GM19467 (cell line): Measurements from ENCODE around the gene PCDH9.

Source experiments
- ATAC-seq: cut with Tn5 transposase; IDR thresholded peaks from one replicate; pipeline ENCODE4 v1.9.1; 2021; ENCODE audit warnings: mild to moderate bottlenecking, moderate library complexity; ENCODE audit not compliant: unreplicated experiment

Gene PCDH9

DNA sequence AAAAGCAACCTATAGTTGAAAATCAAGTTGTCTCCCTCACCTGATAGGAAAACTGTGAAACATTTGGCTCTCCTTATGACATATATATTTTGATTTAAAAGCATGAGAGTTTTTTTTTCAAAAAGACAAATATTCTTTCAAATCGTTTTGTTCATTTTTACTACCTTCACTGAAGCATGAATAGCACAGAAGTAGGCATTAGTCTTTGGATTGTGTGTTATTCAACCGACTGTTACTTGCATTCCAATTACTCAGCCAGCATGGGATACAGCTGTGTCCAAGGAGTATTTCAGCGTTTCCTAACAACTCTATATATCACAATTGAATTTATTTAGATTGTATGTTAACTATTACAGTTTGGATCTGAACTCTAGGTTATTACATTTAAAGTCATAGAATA lies 135.2 kb downstream of the PCDH9 start:
- no peak for ATAC-seq

GRCh38 chr13:67094078-67094477 lies 136.1 kb downstream of the PCDH9 start:
- ATAC-seq, result no peak

GRCh38 chr13:67091603-67092002 lies 138.5 kb downstream of the PCDH9 start:
- ATAC-seq, result no peak

DNA sequence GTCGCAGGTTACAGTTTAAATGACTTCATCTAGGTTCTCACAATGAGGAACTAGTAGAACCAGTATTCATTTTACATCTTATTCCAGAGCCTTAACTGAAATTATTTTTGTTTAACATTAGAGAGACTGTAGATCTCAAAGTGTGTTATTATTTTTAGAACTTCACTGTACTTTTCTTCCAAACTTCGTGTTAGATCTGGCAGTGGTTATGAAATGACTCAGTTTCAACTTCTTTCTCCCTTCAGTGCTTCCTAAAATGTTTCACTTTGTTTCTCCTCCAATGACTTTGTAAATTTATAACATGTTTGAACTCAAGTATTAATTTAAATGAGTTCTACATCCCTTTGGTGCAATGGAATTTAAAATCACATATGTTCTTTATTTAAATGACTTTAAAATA lies 139.3 kb downstream of the PCDH9 start:
- no peak for ATAC-seq

- ATAC-seq, result no peak
These were observed 142.6 kb downstream of the PCDH9 start for GRCh38 chr13:67087527-67087926.

DNA sequence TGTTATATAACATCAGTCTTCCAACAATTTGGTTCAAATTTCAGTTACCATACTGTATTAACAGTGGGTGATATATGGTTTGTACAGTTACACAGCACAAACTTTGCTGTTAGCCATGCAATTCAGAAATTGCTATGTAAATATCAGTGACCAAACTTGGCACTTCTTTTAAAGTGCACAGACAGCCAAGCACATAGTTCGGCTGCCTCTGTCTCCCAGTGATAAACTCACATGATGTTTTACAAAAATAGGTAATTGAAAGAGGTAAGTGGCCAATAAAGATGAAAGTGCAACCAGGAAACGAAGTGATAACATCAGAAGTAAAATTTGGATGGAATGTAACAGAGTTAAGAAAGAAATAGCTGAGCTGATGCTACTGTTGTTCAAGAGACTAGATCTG lies 143.9 kb downstream of the PCDH9 start:
- ATAC-seq, result no peak

DNA sequence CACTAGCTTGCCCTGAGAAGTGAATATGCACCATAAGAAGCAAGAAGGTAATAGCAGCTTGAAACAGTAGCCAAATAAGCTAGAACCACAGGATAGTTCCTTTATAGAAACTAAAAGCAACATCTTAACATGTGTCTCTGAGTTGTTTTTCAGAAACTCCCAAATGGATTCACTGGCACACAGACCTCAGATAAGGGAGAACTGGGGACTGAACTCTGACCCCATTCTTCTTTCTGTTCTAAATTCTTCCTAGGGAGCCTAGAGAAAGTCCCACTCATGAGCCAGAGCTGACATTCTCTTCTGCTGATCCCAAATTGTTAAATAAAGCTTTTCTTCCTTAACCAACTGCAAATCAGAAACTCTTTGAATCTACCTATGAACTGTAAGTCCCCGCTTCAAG lies 146.1 kb downstream of the PCDH9 start:
- ATAC-seq, result no peak

GRCh38 chr13:67083519-67083918 lies 146.6 kb downstream of the PCDH9 start:
- no peak for ATAC-seq

- no peak for ATAC-seq
These were observed 149.8 kb downstream of the PCDH9 start for GRCh38 chr13:67080351-67080750.

DNA sequence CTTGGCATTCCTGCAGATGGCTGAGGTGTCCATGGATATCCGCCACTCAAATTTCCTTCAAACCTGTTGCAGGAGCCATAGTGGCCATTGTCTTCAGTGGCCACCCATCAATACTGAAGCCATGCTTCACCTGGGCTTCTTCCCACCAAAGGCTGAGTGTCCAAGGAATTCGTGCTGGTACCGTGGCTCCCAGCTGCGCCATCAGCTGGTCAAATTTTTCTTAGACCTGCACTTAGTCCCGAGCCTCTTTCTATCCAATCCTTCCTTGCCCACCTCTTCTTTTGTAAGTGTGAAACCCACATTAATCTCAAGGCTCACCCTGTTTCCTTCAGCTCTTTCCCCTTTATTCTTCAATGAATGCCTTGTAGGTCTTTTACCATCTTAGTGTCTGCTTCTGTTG lies 152.1 kb downstream of the PCDH9 start:
- no peak for ATAC-seq

DNA sequence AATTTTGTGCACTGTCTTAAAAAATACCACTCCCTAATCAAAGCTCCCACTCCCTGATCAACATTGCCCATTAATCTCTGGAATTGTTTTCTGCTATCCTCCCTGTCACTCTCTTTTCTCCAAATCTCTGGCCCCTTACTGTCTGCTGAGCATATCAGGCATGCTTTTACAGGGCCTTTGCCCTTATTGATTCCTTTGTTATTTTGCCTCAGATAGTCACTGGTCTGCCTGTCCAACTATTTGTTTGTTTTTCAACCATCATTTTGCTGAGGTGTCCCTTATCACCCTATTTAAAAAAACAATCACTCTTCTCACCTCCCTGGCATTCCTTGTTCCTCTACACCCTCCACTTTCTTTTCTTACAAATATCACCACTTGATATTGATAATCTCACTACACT lies 153.0 kb downstream of the PCDH9 start:
- ATAC-seq, result no peak

GRCh38 chr13:67076378-67076777 lies 153.8 kb downstream of the PCDH9 start:
- ATAC-seq, result no peak

DNA sequence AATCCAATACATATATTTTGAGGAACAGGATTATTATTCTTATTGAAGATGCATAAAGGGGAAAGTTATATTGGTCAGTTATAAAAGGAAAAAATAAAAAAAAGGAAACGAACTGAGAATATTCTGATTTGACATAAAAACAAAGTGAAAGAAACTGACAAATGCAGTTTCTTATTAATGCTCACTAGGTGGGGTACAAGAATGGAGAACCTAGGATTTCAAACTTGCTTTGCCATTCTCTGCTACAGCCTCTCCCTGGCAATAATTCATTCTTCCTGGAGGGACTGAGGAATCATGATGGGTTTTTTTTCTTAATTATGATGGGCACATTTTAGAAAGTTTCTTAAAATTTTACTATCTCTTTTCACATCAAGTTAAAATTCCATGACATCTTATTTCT lies 154.9 kb downstream of the PCDH9 start:
- no peak for ATAC-seq

DNA sequence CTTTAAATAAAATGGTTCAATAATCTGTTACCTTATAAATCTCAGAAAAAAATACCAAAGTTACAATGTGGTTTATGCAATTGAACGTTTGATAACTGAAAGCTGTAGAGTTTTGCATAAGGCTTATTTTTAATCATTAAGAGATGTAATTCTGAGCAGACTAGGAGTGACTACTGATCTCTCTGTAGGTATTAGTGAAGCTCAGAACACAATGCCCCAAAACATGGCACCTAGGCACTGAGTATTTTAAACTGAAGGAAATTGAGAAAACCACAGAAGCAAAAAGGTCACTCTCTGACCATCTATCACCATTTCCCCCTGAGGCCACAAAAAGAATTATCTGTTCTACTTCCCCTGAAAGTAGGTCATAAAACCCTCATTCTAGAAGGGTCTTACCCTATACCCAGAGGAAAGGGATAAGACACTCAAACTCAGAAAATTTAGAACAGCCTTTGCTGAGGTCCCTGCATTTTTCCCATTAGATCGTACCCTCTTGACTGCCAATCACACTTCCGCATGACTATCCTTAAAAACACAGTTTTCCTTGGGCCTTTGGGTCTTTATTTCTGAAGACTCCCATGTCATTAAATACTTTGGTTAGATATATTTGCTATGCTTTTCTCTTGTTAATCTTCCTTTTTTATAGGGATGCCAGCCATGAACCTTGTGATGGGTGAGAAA lies 158.1 kb downstream of the PCDH9 start:
- ATAC-seq, result peak; percentile 43

GRCh38 chr13:67070306-67070705 lies 159.8 kb downstream of the PCDH9 start:
- no peak for ATAC-seq

GRCh38 chr13:67069117-67069767 lies 160.9 kb downstream of the PCDH9 start:
- no peak for ATAC-seq

- ATAC-seq, result no peak
These were observed 165.2 kb downstream of the PCDH9 start for GRCh38 chr13:67064920-67065319.

DNA sequence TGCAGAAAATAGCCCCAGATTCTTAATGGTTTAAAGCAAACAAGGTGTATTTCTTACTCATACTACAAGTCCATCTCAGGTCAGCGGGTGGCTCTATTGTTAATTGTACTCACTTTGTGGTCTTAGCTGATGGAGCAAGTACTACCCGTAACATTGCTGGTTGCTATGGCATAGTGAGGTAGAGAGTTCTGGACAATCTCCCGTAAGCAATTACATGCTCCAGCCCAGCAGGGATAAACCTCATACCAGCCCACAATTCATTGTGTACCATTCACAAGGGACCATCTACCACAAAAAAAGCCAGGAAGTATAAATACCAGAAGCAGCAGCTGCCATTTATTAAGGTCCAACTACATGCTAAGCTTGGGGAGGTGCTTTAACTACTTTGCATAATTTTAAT lies 167.1 kb downstream of the PCDH9 start:
- ATAC-seq, result no peak

- no peak for ATAC-seq
These were observed 168.0 kb downstream of the PCDH9 start for GRCh38 chr13:67062160-67062559.

DNA sequence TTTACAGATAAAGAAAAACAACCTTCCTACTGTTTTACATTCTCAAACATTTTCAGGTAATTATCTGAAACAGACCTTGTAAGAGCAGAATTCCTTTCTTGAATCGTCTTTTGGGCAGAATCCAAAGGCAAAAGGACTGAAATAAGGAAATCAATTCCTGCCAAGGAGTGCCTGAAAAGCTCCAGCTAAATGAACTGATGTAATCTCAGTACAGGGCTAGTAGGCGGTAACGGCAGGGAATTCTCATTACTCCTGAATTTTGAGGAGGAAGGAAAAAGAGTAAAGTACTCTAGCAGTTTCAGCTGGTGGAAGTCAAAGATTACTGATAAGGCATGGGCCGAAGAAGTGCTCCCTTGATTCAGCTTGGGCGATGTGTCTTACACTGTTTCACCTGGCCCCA lies 168.4 kb downstream of the PCDH9 start:
- ATAC-seq, result no peak

DNA sequence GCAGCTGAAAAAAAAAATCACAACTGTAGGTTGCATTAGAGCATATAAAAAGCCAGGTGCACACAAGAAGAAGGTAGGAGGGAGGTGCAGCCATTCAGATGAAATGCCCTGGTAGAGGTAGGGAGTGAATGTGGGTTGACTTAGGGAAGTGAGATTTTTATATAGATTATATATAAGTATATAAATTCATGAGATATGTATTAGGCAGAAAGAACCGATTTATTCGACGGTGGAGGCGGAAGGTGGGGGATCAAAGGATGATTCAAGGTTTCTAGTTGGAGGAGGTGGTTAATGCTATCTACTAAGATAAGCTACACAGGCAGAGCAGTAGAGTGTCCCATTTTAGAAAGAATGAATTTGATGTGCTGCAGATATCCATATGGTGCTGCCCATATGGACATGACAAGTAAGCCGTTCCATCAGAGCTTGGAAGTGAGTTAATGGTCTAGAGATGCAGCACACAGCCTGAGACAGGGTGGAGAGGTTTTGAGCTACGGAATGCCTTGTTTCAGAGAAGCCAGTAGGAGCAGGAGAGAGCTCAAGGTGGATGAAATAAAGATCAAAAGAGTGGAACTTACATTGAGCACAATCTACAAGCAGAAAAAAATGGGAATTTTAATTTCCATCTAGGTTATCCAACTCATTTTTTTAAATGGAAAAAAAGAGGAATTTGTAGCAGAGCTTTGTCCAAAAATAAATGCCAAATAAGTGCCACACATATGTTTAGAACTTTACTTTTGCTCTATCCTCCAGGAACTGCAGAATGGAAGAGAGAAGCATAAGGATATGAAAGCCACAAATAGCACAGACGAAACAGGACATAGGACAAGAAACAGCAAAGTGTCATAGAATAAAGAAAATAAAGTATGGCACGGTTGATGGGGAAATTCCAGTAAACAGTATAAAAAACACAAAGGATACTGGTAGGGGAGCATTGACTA lies 177.3 kb downstream of the PCDH9 start:
- ATAC-seq, result no peak

GRCh38 chr13:67049744-67050143 lies 180.4 kb downstream of the PCDH9 start:
- no peak for ATAC-seq
